ENCODE data around the gene CLCN3. TPM values are rescaled to one million over a fixed set of nuclear protein-coding genes. Genes with fewer than 3 reads are reported as not detected.
"Not testable (repeated sequence)": the region's sequence is repeated elsewhere in the genome, so short reads cannot be mapped to it uniquely, and the experiment has no call there.

CLCN3 gene
- total RNA-seq, 1 experiment from 2014 or later = 29.1 TPM

DNA sequence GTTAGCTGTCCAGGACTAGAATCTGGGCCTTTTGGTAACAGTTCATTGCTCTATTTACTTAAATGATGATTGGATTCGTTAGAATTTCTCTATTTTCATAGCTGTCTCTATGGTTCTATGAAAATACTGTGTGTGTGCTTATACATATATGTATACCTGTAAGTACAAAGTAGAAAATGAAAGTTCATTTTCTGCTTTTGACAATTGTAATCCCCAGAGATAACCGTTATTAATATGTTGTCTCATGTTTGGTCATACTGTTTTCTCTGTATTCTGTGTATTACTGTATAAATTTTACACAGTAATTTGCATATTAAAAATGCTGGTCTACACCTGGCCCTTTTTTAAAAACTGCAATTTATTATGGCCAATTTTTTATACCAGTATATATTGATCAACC, 55.4 kb downstream of the CLCN3 start (continued):
- no peak for TF ChIP-seq JUN (CRISPR knock-in tag; IDR thresholded peaks at IDR 0.05)
- TF ChIP-seq, protein P1, sequence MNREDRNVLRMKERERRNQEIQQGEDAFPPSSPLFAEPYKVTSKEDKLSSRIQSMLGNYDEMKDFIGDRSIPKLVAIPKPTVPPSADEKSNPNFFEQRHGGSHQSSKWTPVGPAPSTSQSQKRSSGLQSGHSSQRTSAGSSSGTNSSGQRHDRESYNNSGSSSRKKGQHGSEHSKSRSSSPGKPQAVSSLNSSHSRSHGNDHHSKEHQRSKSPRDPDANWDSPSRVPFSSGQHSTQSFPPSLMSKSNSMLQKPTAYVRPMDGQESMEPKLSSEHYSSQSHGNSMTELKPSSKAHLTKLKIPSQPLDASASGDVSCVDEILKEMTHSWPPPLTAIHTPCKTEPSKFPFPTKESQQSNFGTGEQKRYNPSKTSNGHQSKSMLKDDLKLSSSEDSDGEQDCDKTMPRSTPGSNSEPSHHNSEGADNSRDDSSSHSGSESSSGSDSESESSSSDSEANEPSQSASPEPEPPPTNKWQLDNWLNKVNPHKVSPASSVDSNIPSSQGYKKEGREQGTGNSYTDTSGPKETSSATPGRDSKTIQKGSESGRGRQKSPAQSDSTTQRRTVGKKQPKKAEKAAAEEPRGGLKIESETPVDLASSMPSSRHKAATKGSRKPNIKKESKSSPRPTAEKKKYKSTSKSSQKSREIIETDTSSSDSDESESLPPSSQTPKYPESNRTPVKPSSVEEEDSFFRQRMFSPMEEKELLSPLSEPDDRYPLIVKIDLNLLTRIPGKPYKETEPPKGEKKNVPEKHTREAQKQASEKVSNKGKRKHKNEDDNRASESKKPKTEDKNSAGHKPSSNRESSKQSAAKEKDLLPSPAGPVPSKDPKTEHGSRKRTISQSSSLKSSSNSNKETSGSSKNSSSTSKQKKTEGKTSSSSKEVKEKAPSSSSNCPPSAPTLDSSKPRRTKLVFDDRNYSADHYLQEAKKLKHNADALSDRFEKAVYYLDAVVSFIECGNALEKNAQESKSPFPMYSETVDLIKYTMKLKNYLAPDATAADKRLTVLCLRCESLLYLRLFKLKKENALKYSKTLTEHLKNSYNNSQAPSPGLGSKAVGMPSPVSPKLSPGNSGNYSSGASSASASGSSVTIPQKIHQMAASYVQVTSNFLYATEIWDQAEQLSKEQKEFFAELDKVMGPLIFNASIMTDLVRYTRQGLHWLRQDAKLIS (CRISPR knock-in tag; IDR thresholded peaks at IDR 0.05; ENCODE audit: borderline replicate concordance) = no peak
- TF ChIP-seq TCF7 (CRISPR knock-in tag; IDR thresholded peaks at IDR 0.05; ENCODE audit: low read depth) = no peak
- no peak for TF ChIP-seq JAZF1 (CRISPR knock-in tag; IDR thresholded peaks at IDR 0.05)
- TF ChIP-seq, protein P2, sequence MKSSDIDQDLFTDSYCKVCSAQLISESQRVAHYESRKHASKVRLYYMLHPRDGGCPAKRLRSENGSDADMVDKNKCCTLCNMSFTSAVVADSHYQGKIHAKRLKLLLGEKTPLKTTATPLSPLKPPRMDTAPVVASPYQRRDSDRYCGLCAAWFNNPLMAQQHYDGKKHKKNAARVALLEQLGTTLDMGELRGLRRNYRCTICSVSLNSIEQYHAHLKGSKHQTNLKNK (CRISPR knock-in tag; IDR thresholded peaks at IDR 0.05) = no peak
- TF ChIP-seq SOX15 (CRISPR knock-in tag; IDR thresholded peaks at IDR 0.05) = no peak
- TF ChIP-seq, protein P3, sequence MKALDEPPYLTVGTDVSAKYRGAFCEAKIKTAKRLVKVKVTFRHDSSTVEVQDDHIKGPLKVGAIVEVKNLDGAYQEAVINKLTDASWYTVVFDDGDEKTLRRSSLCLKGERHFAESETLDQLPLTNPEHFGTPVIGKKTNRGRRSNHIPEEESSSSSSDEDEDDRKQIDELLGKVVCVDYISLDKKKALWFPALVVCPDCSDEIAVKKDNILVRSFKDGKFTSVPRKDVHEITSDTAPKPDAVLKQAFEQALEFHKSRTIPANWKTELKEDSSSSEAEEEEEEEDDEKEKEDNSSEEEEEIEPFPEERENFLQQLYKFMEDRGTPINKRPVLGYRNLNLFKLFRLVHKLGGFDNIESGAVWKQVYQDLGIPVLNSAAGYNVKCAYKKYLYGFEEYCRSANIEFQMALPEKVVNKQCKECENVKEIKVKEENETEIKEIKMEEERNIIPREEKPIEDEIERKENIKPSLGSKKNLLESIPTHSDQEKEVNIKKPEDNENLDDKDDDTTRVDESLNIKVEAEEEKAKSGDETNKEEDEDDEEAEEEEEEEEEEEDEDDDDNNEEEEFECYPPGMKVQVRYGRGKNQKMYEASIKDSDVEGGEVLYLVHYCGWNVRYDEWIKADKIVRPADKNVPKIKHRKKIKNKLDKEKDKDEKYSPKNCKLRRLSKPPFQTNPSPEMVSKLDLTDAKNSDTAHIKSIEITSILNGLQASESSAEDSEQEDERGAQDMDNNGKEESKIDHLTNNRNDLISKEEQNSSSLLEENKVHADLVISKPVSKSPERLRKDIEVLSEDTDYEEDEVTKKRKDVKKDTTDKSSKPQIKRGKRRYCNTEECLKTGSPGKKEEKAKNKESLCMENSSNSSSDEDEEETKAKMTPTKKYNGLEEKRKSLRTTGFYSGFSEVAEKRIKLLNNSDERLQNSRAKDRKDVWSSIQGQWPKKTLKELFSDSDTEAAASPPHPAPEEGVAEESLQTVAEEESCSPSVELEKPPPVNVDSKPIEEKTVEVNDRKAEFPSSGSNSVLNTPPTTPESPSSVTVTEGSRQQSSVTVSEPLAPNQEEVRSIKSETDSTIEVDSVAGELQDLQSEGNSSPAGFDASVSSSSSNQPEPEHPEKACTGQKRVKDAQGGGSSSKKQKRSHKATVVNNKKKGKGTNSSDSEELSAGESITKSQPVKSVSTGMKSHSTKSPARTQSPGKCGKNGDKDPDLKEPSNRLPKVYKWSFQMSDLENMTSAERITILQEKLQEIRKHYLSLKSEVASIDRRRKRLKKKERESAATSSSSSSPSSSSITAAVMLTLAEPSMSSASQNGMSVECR (CRISPR knock-in tag; IDR thresholded peaks at IDR 0.05; ENCODE audit: borderline replicate concordance) = no peak

DNA sequence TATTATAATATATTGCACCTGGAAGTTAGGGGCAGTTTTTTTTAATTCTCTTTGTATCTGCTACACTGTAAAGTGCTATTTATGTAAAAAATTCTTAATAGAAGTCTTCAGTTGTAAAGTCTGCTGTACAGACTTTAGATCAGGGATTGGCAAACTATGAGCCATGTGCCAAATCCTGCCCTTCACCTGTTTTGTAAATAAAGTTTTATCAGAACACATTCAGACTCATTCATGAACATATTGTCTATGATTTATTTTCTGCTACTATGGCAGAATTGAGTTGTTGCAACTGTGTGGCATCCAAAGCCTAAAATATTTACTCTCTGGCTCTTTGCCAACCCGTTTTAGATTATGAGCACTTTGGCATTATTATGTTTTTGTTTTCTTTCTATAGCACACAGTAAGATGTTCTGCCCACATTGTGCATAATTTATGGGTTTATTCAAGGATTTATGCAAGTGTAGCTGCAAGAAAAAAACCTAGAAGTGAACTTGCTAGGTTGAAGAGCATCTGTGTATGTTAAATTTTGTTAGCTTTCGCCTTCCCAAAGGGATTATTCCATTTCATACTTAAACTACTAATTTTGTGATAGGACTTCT, 56.9 kb downstream of the CLCN3 start:
- H3K27ac Mint-ChIP-seq = no peak overlapping the region
- ChIA-PET CTCF (no interaction called here), POLR2A (interaction anchor here (1.5 kb wide), 1 partner anchor 17 kb away, joined by 5 read pairs; no protein-coding TSS in a partner anchor)
- H3K4me1 Mint-ChIP-seq = no peaks in the 10 kb centered on the region
- no peak overlapping the region for H3K4me3 Mint-ChIP-seq
- H3K27me3 Mint-ChIP-seq (ENCODE audit: low read depth) = no peaks in the 10 kb centered on the region
- peaks cover 18% of the 10 kb centered on the region for H3K9me3 Mint-ChIP-seq
- peaks cover 18% of the 10 kb centered on the region for H3K36me3 Mint-ChIP-seq
- ATAC-seq (no peak), DNase-seq (ENCODE audit: low spot score) (no peak)
- TF ChIP-seq ZNF317 (CRISPR knock-in tag; IDR thresholded peaks at IDR 0.05; ENCODE audit: borderline replicate concordance, low read depth) = no peak
- TF ChIP-seq MXD4 (CRISPR knock-in tag; IDR thresholded peaks at IDR 0.05; ENCODE audit: borderline replicate concordance) = no peak
- TF ChIP-seq OVOL2 (CRISPR knock-in tag; IDR thresholded peaks at IDR 0.05; ENCODE audit: borderline replicate concordance) = no peak

DNA sequence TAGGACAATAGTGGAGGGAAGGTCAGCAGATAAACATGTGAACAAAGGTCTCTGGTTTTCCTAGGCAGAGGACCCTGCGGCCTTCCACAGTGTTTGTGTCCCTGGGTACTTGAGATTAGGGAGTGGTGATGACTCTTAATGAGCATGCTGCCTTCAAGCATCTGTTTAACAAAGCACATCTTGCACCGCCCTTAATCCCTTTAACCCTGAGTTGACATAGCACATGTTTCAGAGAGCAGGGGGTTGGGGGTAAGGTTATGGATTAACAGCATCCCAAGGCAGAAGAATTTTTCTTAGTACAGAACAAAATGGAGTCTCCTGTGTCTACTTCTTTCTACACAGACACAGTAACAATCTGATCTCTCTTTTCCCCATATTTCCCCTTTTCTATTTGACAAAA, 58.1 kb downstream of the CLCN3 start:
- H3K4me1 Mint-ChIP-seq; H3K4me3 Mint-ChIP-seq; ATAC-seq; CTCF ChIA-PET; H3K27me3 Mint-ChIP-seq (ENCODE audit: low read depth); DNase-seq (ENCODE audit: low spot score); H3K27ac Mint-ChIP-seq; POLR2A ChIA-PET: not testable (repeated sequence)
- peaks cover 18% of the 10 kb centered on the region for H3K9me3 Mint-ChIP-seq
- H3K36me3 Mint-ChIP-seq = peaks cover 18% of the 10 kb centered on the region

DNA sequence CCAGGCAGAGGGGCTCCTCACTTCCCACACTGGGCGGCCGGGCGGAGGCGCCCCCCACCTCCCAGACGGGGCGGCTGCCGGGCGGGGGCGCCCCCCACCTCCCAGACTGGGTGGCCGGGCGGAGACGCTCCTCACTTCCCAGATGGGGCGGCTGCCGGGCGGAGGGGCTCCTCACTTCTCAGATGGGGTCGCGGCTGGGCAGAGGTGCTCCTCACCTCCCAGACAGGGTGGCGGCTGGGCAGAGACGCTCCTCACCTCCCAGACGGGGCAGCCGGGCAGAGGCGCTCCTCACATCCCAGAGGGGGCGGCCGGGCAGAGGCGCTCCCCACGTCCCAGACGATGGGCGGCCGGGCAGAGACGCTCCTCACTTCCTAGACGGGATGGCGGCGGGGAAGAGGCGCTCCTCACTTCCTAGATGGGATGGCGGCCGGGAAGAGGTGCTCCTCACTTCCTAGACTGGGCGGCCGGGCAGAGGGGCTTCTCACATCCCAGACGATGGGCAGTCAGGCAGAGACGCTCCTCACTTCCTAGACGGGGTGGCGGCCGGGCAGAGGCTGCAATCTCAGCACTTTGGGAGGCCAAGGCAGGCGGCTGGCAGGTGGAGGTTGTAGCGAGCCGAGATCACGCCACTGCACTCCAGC, 58.7 kb downstream of the CLCN3 start:
- H3K27ac Mint-ChIP-seq, CTCF ChIA-PET: not testable (repeated sequence)

More for the DNA sequence above, 58.7 kb downstream of the CLCN3 start:
- DNase-seq (ENCODE audit: low spot score); H3K4me1 Mint-ChIP-seq; H3K4me3 Mint-ChIP-seq; ATAC-seq; H3K27me3 Mint-ChIP-seq (ENCODE audit: low read depth); POLR2A ChIA-PET: not testable (repeated sequence)
- Mint-ChIP-seq H3K36me3 (peaks cover 19% of the 10 kb centered on the region), H3K9me3 (peaks cover 19% of the 10 kb centered on the region)
